Heart left ventricle (tissue), 13 donors: ENCODE results near the gene TGM2.

ENCODE experiments used
- POLR2A ChIP-seq, 2 donors: fragments of 450-650 bp; IDR thresholded peaks; one replicate each; pipeline ENCODE4 v1.6.1; 2017; ENCODE audit warnings: antibody characterized with exemption in 2 of 2, mild to moderate bottlenecking in 2 of 2, moderate library complexity in 2 of 2
- TF ChIP-seq, protein P1 (sequence below), 12 donors: fragments of 200-600 bp; sonication (generic) in 4 of 12; IDR thresholded peaks; one replicate each; pipeline versions ENCODE4 v1.5.0 to v1.8.0; 2018 to 2022; ENCODE audit warnings: antibody characterized with exemption in 12 of 12, mild to moderate bottlenecking in 5 of 12
- donor health status: ischemic (EF 13 %, LVEDD 7.1; RV severe dilation, severe dysfunction).
- donor health status: DM: no; HTN: yes; CAD: no.
- donor health status: DM: no; HTN: no; CAD: no.
- donor health status: ischemic (EF 25% LVEDD 6.9; RV normal size, moderate dysfunction).
- donor health status: ischemic (EF 25% LVEDD 5.7; RV mildly dilated, moderate dysfunction).
- donor health status: ischemic (EF 35%, LVEDD 5.7; RV mildly dilated, moderate dysfunction).
- donor health status: nonischemic (EF 11% LVEDD 7.7; RV severe dilation, severe dysfunction).
- donor health status: DM: yes; HTN: yes; CAD: no.
- donor health status: PGD.
- donor health status: ischemic (EF 29% LVEDD 5.4; RV normal size, mild dysfunction).
- donor health status: nonischemic (EF 23%, LVEDD 6.1; RV moderate dilation, normal function).

DNA sequence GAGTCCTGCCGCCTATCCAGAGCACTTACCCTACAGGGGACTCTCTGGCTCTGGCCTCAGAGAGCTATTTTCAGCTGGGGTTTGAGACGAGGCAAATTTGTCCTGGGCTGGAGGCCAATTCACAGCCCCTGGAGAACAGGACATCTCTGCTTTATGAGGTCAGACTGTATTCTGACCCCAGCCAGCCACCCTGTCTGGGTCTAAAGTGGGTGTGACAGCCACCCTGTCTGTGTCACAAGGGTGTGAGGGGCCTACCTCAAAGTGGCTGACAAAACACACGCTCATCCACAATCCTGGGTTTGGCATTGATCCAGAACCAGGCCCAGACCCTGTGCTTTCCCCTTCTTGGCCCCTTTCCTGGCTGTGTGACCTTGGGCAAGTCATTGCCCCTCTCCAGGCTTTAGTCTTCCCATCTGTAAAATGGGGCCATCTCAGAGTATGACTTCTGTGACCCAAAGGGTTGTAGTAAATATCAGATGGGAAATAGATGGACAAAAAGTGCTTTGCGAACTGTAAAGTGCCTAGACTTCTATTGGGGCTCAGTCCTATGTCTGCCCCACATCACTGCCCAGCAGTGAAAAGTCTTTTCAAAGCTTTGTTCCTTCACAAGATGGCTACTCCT is 44.1 kb upstream of the TGM2 start:
- TF ChIP-seq, protein P1, sequence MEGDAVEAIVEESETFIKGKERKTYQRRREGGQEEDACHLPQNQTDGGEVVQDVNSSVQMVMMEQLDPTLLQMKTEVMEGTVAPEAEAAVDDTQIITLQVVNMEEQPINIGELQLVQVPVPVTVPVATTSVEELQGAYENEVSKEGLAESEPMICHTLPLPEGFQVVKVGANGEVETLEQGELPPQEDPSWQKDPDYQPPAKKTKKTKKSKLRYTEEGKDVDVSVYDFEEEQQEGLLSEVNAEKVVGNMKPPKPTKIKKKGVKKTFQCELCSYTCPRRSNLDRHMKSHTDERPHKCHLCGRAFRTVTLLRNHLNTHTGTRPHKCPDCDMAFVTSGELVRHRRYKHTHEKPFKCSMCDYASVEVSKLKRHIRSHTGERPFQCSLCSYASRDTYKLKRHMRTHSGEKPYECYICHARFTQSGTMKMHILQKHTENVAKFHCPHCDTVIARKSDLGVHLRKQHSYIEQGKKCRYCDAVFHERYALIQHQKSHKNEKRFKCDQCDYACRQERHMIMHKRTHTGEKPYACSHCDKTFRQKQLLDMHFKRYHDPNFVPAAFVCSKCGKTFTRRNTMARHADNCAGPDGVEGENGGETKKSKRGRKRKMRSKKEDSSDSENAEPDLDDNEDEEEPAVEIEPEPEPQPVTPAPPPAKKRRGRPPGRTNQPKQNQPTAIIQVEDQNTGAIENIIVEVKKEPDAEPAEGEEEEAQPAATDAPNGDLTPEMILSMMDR (IDR thresholded peaks at IDR 0.05): no peak
- TF ChIP-seq POLR2A (IDR thresholded peaks at IDR 0.05): peak in 1 of 2 donors; percentile 26
